Measurements from ENCODE around the gene TSSK2.
A peak's percentile ranks its signal among the peaks of the same experiment; 100 is the strongest.

TSSK2 gene

DNA sequence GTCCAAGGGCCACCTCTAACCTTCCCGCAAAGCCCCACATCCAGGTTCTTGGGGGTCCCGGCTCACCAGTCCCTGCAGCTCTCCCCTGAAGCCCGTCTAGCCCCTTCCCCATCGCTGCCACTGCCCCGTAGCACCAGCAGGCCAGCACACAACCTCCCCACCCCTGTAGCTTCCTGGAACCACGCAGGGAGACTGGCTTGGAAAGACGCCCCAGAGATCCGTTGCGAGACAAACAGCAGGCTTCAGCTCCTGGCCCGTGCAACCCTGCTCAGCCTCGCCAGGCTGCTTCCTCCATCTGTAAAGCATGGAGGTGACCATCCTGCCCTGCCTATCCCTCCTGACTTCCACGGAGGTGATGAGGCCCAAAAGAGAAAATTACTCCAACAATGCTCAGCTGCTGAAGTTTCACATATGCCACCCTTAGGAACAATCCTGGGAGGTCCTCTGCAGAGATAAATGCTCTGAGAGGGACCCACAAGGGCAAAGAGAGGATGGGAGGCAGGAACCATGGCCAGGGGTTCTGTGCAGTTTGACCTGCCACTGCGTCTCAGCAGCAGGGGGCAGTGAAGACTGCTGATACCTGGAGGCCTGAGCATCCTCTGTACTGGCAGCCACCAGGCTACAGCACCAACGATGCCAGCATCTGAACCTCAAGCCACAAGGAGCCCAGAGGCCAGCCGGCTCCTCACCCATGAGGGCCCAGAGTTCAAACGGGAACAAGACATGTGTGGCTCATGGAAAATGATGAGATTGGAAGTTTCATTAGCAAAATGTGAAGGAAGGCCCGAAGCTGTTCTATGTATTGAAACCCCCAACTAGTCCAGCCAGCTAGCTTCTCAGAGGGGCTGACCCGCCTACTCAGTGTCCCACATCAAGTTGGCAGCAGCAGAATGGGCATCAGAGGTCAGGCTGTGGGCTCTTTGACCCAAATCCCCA, 25.0 kb upstream of the TSSK2 start:
- Histone ChIP-seq H3K27ac (ENCODE audit: low read depth in 2 of 2, low read length in 2 of 2) (no peak overlapping the region), H3K27me3 (ENCODE audit: control insufficient read depth in 2 of 2, insufficient read depth in 2 of 2, low read length in 2 of 2) (no peaks in the 10 kb centered on the region), H3K4me1 (ENCODE audit: control insufficient read depth in 2 of 2, insufficient read depth in 2 of 2, low read length in 2 of 2) (peaks cover 8 to 16% of the 10 kb centered on the region in 2 donors), H3K9me3 (ENCODE audit: control insufficient read depth in 2 of 2, low read length in 2 of 2) (no peaks in the 10 kb centered on the region), H3K4me3 (ENCODE audit: low read length in 2 of 2) (no peak overlapping the region), H3K9ac (ENCODE audit: low read depth in 1 of 2, low read length in 2 of 2) (no peak overlapping the region), H3K36me3 (ENCODE audit: control insufficient read depth in 2 of 2, insufficient read depth in 2 of 2, low read length in 2 of 2) (peaks cover 0 to 8% of the 10 kb centered on the region in 2 donors)

GRCh38 chr22:19106886-19107729, 24.0 kb upstream of the TSSK2 start:
- H3K36me3 ChIP-seq (ENCODE audit: control insufficient read depth in 2 of 2, insufficient read depth in 2 of 2, low read length in 2 of 2), result peaks cover 0 to 8% of the 10 kb centered on the region in 2 donors
- H3K9ac ChIP-seq (ENCODE audit: low read depth in 1 of 2, low read length in 2 of 2), result no peak overlapping the region
- H3K27ac ChIP-seq (ENCODE audit: low read depth in 2 of 2, low read length in 2 of 2), result no peak overlapping the region
- no peaks in the 10 kb centered on the region for H3K27me3 ChIP-seq (ENCODE audit: control insufficient read depth in 2 of 2, insufficient read depth in 2 of 2, low read length in 2 of 2)
- H3K4me3 ChIP-seq (ENCODE audit: low read length in 2 of 2), result no peak overlapping the region
- peaks cover 8 to 16% of the 10 kb centered on the region in 2 donors for H3K4me1 ChIP-seq (ENCODE audit: control insufficient read depth in 2 of 2, insufficient read depth in 2 of 2, low read length in 2 of 2)
- H3K9me3 ChIP-seq (ENCODE audit: control insufficient read depth in 2 of 2, low read length in 2 of 2), result no peaks in the 10 kb centered on the region

DNA sequence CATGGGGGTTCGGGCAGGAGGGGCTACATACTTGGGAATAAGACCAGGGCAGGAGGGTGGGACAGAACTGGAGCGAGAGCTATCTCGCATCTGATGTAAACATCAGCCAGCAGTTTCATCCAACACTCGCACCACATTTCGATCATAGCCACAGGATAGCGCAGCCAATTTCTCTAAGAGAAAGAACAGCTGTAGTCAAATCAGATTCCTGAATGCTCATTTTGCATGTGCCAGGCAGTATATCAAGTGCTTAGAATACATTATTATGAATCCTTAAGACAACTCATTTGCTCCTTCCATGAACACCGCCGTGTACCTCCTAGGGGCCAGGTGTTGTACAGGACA, 23.4 kb upstream of the TSSK2 start:
- Histone ChIP-seq H3K9me3 (ENCODE audit: control insufficient read depth in 2 of 2, low read length in 2 of 2) (no peaks in the 10 kb centered on the region), H3K9ac (ENCODE audit: low read depth in 1 of 2, low read length in 2 of 2) (no peak overlapping the region), H3K4me1 (ENCODE audit: control insufficient read depth in 2 of 2, insufficient read depth in 2 of 2, low read length in 2 of 2) (peaks cover 8 to 16% of the 10 kb centered on the region in 2 donors), H3K27ac (ENCODE audit: low read depth in 2 of 2, low read length in 2 of 2) (no peak overlapping the region), H3K36me3 (ENCODE audit: control insufficient read depth in 2 of 2, insufficient read depth in 2 of 2, low read length in 2 of 2) (peaks cover 0 to 8% of the 10 kb centered on the region in 2 donors), H3K27me3 (ENCODE audit: control insufficient read depth in 2 of 2, insufficient read depth in 2 of 2, low read length in 2 of 2) (no peaks in the 10 kb centered on the region), H3K4me3 (ENCODE audit: low read length in 2 of 2) (no peak overlapping the region)

DNA sequence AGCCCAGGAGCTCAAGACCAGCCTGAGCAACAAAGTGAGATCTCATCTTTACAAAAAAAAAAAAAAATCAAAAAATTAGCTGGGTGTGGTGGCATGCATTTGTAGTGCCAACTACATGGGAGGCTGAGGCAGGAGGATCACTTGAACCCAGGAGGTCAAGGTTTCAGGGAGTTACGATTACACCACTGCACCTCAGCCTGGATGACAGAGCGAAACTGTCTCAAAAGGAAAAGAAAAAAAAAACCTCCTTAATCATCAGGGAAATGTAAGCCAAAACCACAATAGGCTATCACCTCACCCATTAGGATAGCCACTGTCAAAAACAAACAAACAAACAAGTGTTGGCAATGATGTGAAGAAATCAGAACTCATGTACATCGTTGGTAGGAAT, 22.3 kb upstream of the TSSK2 start:
- Histone ChIP-seq H3K9ac (ENCODE audit: low read depth in 1 of 2, low read length in 2 of 2) (no peak overlapping the region), H3K36me3 (ENCODE audit: control insufficient read depth in 2 of 2, insufficient read depth in 2 of 2, low read length in 2 of 2) (peaks cover 0 to 8% of the 10 kb centered on the region in 2 donors), H3K27ac (ENCODE audit: low read depth in 2 of 2, low read length in 2 of 2) (peak overlapping the region in 1 of 2 donors; percentile 23), H3K4me1 (ENCODE audit: control insufficient read depth in 2 of 2, insufficient read depth in 2 of 2, low read length in 2 of 2) (peaks cover 8 to 16% of the 10 kb centered on the region in 2 donors), H3K9me3 (ENCODE audit: control insufficient read depth in 2 of 2, low read length in 2 of 2) (no peaks in the 10 kb centered on the region), H3K27me3 (ENCODE audit: control insufficient read depth in 2 of 2, insufficient read depth in 2 of 2, low read length in 2 of 2) (no peaks in the 10 kb centered on the region), H3K4me3 (ENCODE audit: low read length in 2 of 2) (no peak overlapping the region)

DNA sequence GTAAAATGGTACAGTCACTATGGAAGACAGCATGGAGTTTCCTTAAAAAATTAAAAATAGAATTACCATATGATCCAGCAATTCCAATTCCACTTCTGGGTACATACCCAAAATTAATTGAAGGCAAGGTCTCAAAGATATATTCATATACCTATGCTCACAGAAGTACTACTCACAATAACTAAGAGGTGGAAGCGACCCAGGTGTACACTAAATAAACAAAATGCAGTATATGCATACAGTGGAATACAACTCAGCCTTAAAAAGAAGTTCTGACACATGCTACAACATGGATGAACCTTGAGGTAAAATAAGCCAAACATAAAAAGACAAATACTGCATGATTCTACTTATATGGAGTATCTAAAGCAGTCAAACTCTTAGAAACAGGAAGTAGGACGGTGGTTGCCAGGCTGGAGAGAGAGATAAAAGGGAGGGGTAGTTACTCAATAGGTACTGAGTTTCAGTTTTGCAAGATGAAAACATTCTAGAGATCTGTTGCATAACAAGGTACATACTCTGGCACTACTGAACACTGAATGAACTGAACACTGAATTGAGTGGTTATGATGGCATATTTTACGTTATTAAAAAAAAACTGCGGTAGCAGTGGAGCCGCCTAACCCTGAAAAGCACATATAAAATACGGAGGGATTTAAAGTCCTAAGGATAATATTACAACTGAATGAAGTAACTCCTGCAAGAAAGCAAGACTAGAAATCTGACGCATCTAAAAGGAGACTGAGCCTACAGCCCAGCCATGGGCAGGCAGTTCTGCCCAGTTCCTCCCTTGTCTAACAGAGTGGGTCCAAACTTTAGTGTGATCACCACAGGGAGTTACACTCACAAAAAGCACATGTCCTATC, 21.7 kb upstream of the TSSK2 start:
- Histone ChIP-seq H3K9ac (ENCODE audit: low read depth in 1 of 2, low read length in 2 of 2) (no peak overlapping the region), H3K4me1 (ENCODE audit: control insufficient read depth in 2 of 2, insufficient read depth in 2 of 2, low read length in 2 of 2) (peaks cover 8 to 16% of the 10 kb centered on the region in 2 donors), H3K27me3 (ENCODE audit: control insufficient read depth in 2 of 2, insufficient read depth in 2 of 2, low read length in 2 of 2) (no peaks in the 10 kb centered on the region), H3K4me3 (ENCODE audit: low read length in 2 of 2) (peak overlapping the region in 1 of 2 donors; percentile 23), H3K9me3 (ENCODE audit: control insufficient read depth in 2 of 2, low read length in 2 of 2) (no peaks in the 10 kb centered on the region), H3K36me3 (ENCODE audit: control insufficient read depth in 2 of 2, insufficient read depth in 2 of 2, low read length in 2 of 2) (peaks cover 0 to 8% of the 10 kb centered on the region in 2 donors), H3K27ac (ENCODE audit: low read depth in 2 of 2, low read length in 2 of 2) (peak overlapping the region; percentile 53 to 72)

- Histone ChIP-seq H3K27me3 (ENCODE audit: control insufficient read depth in 2 of 2, insufficient read depth in 2 of 2, low read length in 2 of 2) (no peaks in the 10 kb centered on the region), H3K9me3 (ENCODE audit: control insufficient read depth in 2 of 2, low read length in 2 of 2) (no peaks in the 10 kb centered on the region), H3K27ac (ENCODE audit: low read depth in 2 of 2, low read length in 2 of 2) (peak overlapping the region; percentile 53 to 72), H3K4me3 (ENCODE audit: low read length in 2 of 2) (peak overlapping the region in 1 of 2 donors; percentile 23), H3K36me3 (ENCODE audit: control insufficient read depth in 2 of 2, insufficient read depth in 2 of 2, low read length in 2 of 2) (peaks cover 0 to 10% of the 10 kb centered on the region in 2 donors), H3K4me1 (ENCODE audit: control insufficient read depth in 2 of 2, insufficient read depth in 2 of 2, low read length in 2 of 2) (peaks cover 8 to 16% of the 10 kb centered on the region in 2 donors), H3K9ac (ENCODE audit: low read depth in 1 of 2, low read length in 2 of 2) (no peak overlapping the region)
Observed at GRCh38 chr22:19110064-19110458, 21.0 kb upstream of the TSSK2 start.

- Histone ChIP-seq H3K27ac (ENCODE audit: low read depth in 2 of 2, low read length in 2 of 2) (no peak overlapping the region), H3K9ac (ENCODE audit: low read depth in 1 of 2, low read length in 2 of 2) (no peak overlapping the region), H3K27me3 (ENCODE audit: control insufficient read depth in 2 of 2, insufficient read depth in 2 of 2, low read length in 2 of 2) (no peaks in the 10 kb centered on the region), H3K4me3 (ENCODE audit: low read length in 2 of 2) (no peak overlapping the region), H3K4me1 (ENCODE audit: control insufficient read depth in 2 of 2, insufficient read depth in 2 of 2, low read length in 2 of 2) (peaks cover 8 to 16% of the 10 kb centered on the region in 2 donors), H3K9me3 (ENCODE audit: control insufficient read depth in 2 of 2, low read length in 2 of 2) (no peaks in the 10 kb centered on the region), H3K36me3 (ENCODE audit: control insufficient read depth in 2 of 2, insufficient read depth in 2 of 2, low read length in 2 of 2) (peaks cover 0 to 9% of the 10 kb centered on the region in 2 donors)
Observed at GRCh38 chr22:19110646-19111045, 20.5 kb upstream of the TSSK2 start.

DNA sequence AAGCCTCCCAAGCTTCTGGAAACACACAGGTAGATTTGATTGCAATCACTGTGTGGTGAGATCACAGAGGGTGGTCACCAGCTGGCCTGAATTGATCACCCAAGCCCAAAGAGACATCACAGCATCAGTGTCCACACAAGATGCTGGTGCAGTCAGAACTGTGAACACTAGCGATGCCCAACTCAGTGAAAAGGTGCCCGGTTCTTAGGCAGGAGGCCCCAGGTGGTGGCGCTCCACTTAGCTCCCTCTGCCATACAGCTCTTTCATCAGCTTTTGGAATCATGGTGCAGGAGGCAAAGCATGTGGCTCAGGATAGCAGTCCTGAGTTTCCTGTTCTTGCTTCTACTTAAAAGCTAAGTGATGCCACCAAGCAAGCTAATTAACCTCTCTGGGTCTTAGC, 20.0 kb upstream of the TSSK2 start:
- peaks cover 0 to 9% of the 10 kb centered on the region in 2 donors for H3K36me3 ChIP-seq (ENCODE audit: control insufficient read depth in 2 of 2, insufficient read depth in 2 of 2, low read length in 2 of 2)
- no peak overlapping the region for H3K27ac ChIP-seq (ENCODE audit: low read depth in 2 of 2, low read length in 2 of 2)
- H3K27me3 ChIP-seq (ENCODE audit: control insufficient read depth in 2 of 2, insufficient read depth in 2 of 2, low read length in 2 of 2), result no peaks in the 10 kb centered on the region
- no peak overlapping the region for H3K9ac ChIP-seq (ENCODE audit: low read depth in 1 of 2, low read length in 2 of 2)
- no peaks in the 10 kb centered on the region for H3K9me3 ChIP-seq (ENCODE audit: control insufficient read depth in 2 of 2, low read length in 2 of 2)
- H3K4me1 ChIP-seq (ENCODE audit: control insufficient read depth in 2 of 2, insufficient read depth in 2 of 2, low read length in 2 of 2), result peaks cover 10 to 16% of the 10 kb centered on the region in 2 donors
- no peak overlapping the region for H3K4me3 ChIP-seq (ENCODE audit: low read length in 2 of 2)

DNA sequence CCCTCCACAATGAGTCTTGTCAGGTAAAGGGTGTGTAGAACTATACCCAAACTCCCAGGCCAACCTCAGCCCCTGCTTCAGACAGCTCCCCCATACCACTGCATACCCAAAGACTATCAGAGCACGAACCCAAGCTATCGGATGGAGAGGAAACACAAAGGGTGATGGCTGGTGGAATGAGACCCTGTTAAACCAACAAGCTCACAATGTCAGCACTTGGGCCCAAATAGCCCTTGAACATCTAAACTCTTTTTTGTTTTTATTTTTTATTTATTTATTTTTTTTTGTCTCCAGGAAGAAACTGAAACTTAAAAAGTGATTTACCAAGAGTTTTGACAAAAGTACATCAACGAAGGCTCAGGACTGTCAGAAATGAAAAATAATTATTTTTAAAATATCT, 19.5 kb upstream of the TSSK2 start:
- H3K4me3 ChIP-seq (ENCODE audit: low read length in 2 of 2), result no peak overlapping the region
- no peak overlapping the region for H3K27ac ChIP-seq (ENCODE audit: low read depth in 2 of 2, low read length in 2 of 2)
- H3K9ac ChIP-seq (ENCODE audit: low read depth in 1 of 2, low read length in 2 of 2), result no peak overlapping the region
- H3K27me3 ChIP-seq (ENCODE audit: control insufficient read depth in 2 of 2, insufficient read depth in 2 of 2, low read length in 2 of 2), result no peaks in the 10 kb centered on the region
- H3K36me3 ChIP-seq (ENCODE audit: control insufficient read depth in 2 of 2, insufficient read depth in 2 of 2, low read length in 2 of 2), result peaks cover 2 to 9% of the 10 kb centered on the region in 2 donors
- no peaks in the 10 kb centered on the region for H3K9me3 ChIP-seq (ENCODE audit: control insufficient read depth in 2 of 2, low read length in 2 of 2)
- H3K4me1 ChIP-seq (ENCODE audit: control insufficient read depth in 2 of 2, insufficient read depth in 2 of 2, low read length in 2 of 2), result peaks cover 14 to 15% of the 10 kb centered on the region in 2 donors
